Adipocyte (in vitro differentiated cells): ENCODE data around the gene DGCR8.

Source experiments
- DNase-seq: peaks from one replicate; pipeline ENCODE4 v3.0.0-alpha.2; 2015; ENCODE audit warnings: low read depth
- H3K27me3 ChIP-seq: replicated peaks from 2 replicates; pipeline ENCODE4 v1.7.0; 2013; ENCODE audit warnings: mild to moderate bottlenecking, low read length, moderate library complexity; ENCODE audit not compliant: control insufficient read depth, insufficient read depth
- H3K36me3 ChIP-seq: 2 replicates; pipeline ENCODE4 v1.7.0; 2013; ENCODE audit warnings: low read length, mild to moderate bottlenecking, moderate library complexity; ENCODE audit not compliant: control insufficient read depth, insufficient read depth, severe bottlenecking
- H3K4me1 ChIP-seq: 2 replicates; pipeline ENCODE4 v1.7.0; 2013; ENCODE audit warnings: mild to moderate bottlenecking, low read length, moderate library complexity; ENCODE audit not compliant: control insufficient read depth, insufficient read depth
- H3K4me3 ChIP-seq: 2 replicates; pipeline ENCODE4 v1.7.0; 2013; ENCODE audit warnings: mild to moderate bottlenecking, low read length, moderate library complexity
- H3K9ac ChIP-seq: 2 replicates; pipeline ENCODE4 v1.7.0; 2013; ENCODE audit warnings: mild to moderate bottlenecking, low read length, moderate library complexity
- H3K9me3 ChIP-seq: 2 replicates; pipeline ENCODE4 v1.7.0; 2013; ENCODE audit warnings: mild to moderate bottlenecking, low read length, moderate library complexity; ENCODE audit not compliant: control insufficient read depth

DGCR8 gene

DNA sequence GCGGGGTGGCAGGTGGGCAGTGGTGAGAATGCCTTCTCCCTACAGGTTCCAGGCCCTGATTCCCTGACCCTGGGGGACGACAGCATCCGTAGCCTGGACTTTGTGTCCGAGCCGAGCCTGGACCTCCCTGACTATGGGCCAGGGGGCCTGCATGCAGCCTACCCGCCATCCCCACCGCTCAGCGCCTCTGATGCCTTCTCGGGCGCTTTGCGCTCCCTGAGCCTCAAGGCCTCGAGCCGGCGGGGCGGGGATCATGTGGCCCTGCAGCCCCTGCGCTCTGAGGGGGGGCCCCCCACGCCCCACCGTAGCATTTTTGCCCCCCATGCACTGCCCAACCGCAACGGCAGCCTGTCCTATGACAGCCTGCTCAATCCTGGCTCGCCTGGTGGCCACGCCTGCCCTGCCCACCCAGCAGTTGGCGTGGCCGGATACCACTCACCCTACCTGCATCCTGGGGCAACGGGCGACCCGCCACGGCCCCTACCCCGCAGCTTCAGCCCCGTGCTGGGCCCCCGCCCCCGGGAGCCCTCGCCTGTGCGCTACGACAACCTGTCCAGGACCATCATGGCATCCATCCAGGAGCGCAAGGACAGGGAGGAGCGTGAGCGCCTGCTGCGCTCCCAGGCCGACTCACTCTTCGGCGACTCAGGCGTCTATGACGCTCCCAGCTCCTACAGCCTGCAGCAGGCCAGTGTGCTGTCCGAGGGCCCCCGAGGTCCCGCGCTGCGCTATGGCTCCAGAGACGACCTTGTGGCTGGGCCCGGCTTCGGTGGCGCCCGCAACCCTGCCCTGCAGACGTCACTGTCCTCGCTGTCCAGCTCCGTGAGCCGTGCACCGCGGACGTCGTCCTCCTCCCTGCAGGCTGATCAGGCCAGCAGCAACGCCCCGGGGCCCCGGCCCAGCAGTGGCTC, 62.9 kb downstream of the DGCR8 start:
- Histone ChIP-seq H3K9me3 (no peaks in the 10 kb centered on the region), H3K27me3 (no peaks in the 10 kb centered on the region), H3K4me3 (no peak overlapping the region), H3K4me1 (peaks cover 18% of the 10 kb centered on the region), H3K36me3 (peaks cover 8% of the 10 kb centered on the region), H3K9ac (no peak overlapping the region)
- DNase-seq: no peak

GRCh38 chr22:20143883-20144665, 64.0 kb downstream of the DGCR8 start:
- Histone ChIP-seq H3K9ac (peak overlapping the region; percentile 25), H3K36me3 (peaks cover 8% of the 10 kb centered on the region), H3K4me1 (peaks cover 14% of the 10 kb centered on the region), H3K9me3 (no peaks in the 10 kb centered on the region), H3K27me3 (no peaks in the 10 kb centered on the region), H3K4me3 (no peak overlapping the region)
- no peak for DNase-seq

DNA sequence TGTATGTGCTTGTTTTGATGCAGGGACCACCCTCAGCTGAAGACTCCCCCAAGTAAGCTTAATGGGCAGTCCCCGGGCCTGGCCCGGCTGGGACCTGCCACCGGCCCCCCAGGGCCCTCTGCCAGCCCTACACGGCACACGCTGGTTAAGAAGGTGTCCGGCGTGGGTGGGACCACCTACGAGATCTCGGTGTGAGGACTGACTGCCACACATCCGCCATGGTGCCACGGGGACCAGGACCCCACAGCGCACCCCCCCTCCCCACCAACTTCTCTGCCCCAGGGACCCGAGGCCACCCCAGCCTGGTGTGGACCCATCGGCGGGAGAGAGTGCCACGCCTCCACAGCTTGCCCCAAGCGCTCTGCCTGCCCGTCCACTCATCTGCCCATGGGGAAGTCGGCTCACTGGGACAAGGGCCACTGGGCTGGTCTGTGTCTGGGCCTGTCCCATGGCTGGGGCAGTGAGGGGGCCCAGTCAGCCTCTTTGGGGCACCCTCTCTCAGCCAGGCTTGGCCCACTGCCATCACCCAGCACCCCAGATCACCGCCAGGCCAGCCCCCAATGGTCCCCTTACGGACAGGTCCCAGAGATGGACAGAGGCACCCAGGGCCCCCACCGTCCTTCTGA, 65.3 kb downstream of the DGCR8 start:
- Histone ChIP-seq H3K4me1 (peaks cover 14% of the 10 kb centered on the region), H3K9ac (no peak overlapping the region), H3K27me3 (no peaks in the 10 kb centered on the region), H3K9me3 (no peaks in the 10 kb centered on the region), H3K4me3 (no peak overlapping the region), H3K36me3 (peaks cover 3% of the 10 kb centered on the region)
- DNase-seq: no peak

DNA sequence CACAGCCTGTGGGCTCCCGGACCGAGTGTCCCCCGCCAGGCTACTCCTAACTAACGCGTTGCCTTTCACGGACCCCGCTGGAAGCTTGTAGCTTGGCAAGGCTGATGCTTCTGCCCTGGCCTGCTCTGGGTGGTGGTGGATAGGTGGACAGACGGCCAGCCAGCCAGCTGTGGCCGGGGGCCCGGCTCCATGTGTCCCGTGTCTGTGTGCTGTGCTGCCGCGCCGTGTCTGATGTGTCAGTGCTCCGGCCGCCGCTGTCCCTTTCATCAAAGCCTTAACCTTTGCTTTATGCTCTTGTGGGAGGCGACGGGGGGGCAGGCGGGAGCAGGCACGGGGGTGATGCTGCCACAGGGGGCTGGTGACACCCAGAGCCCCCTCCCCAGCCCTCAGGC, 65.8 kb downstream of the DGCR8 start:
- no peaks in the 10 kb centered on the region for H3K9me3 ChIP-seq
- DNase-seq: no peak
- no peak overlapping the region for H3K9ac ChIP-seq
- H3K36me3 ChIP-seq: peaks cover 3% of the 10 kb centered on the region
- no peaks in the 10 kb centered on the region for H3K27me3 ChIP-seq
- peaks cover 14% of the 10 kb centered on the region for H3K4me1 ChIP-seq
- no peak overlapping the region for H3K4me3 ChIP-seq

- Histone ChIP-seq H3K9me3 (no peaks in the 10 kb centered on the region), H3K4me3 (no peak overlapping the region)
- DNase-seq: no peak
Measured at GRCh38 chr22:20146777-20147176, 66.7 kb downstream of the DGCR8 start.

GRCh38 chr22:20147237-20147988, 67.4 kb downstream of the DGCR8 start:
- Histone ChIP-seq H3K4me3 (no peak overlapping the region), H3K4me1 (peaks cover 2% of the 10 kb centered on the region), H3K9me3 (no peaks in the 10 kb centered on the region), H3K9ac (no peak overlapping the region), H3K27me3 (no peaks in the 10 kb centered on the region), H3K36me3 (peaks cover 3% of the 10 kb centered on the region)
- DNase-seq: no peak

More at GRCh38 chr22:20146777-20147176, 66.7 kb downstream of the DGCR8 start:
- Histone ChIP-seq H3K36me3 (peaks cover 3% of the 10 kb centered on the region), H3K9ac (no peak overlapping the region), H3K27me3 (no peaks in the 10 kb centered on the region), H3K4me1 (peaks cover 8% of the 10 kb centered on the region)

DNA sequence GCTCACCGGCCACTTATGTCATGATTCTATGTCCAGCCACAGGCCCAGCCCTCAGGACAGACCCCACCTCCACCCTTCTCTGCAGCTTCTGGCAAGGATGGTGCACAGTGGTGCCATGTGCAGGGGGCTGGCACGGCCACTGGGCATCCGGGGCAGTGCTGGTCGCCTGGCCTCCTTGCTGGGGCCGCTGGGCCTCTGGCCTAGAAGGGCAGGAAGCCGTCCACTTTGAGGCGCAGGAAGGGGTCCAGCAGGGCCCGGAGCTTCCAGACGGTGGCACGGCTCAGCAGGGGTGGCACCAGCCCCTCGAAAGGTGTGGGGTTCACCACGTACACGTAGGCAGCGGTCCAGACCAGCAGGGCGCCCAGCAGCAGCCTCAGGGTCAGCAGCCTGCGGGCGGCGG, 68.4 kb downstream of the DGCR8 start:
- no peak for DNase-seq
- no peaks in the 10 kb centered on the region for H3K4me1 ChIP-seq
- no peak overlapping the region for H3K4me3 ChIP-seq
- H3K9me3 ChIP-seq: no peaks in the 10 kb centered on the region
- H3K27me3 ChIP-seq: no peaks in the 10 kb centered on the region
- peaks cover 3% of the 10 kb centered on the region for H3K36me3 ChIP-seq
- H3K9ac ChIP-seq: no peak overlapping the region

GRCh38 chr22:20149257-20150250, 69.5 kb downstream of the DGCR8 start:
- Histone ChIP-seq H3K27me3 (no peaks in the 10 kb centered on the region), H3K4me3 (no peak overlapping the region), H3K9ac (no peak overlapping the region), H3K4me1 (no peaks in the 10 kb centered on the region), H3K9me3 (no peaks in the 10 kb centered on the region), H3K36me3 (no peaks in the 10 kb centered on the region)
- DNase-seq: no peak

DNA sequence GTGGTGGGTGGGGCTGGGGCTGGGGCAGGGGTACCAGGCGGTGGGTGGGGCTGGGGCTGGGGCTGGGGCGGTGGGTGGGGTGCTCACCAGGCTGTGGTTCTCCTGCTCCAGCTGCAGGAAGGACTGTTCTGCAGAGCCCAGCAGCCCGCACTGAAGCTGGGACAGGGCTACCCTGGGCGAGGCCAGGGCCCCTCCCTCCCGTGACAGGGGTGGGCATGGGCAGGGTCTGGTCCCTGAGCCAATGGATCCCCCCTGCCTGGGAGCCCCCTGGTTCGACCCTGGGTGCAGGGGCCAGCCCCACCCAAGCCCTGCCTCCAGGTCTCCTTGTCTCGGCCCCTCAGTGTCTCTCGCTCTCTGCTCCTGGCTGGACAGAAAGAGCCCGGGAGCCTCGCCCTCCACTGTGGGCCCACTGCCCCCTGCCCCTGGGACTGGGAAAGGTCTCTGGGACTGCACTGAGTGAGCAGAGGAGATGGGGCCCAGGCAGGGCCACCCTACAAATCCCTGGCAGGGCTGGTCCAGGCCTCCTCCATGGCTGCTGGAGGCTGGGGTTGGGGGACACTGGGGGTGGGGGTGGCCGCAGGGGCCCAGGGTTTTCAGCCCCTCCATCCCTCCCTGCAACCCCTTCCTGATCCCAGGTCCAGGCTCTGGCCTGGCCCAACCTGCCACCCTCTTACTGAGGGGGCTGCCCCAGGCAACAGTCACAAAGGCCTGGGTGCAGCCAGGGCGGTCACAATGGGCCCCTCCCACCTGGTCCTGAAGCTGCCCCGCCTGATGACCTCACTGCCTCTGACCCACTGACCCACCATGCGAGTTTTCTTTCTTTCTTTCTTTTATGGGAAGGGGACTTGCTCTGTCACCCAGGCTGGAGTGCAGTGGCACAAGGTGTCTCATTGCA, 70.6 kb downstream of the DGCR8 start, which contains the start of gene CCDC188:
TSS of gene CCDC188 (minus strand) at position 675 of the 895 bp plus-strand sequence. CDS start at position 606, 69 bp downstream.
- Histone ChIP-seq H3K4me1 (no peaks in the 10 kb centered on the region), H3K9ac (no peak within 1 kb of the TSS), H3K4me3 (no peak within 1 kb of the TSS), H3K27me3 (no peaks in the 10 kb centered on the region), H3K9me3 (no peaks in the 10 kb centered on the region), H3K36me3 (no peaks in the 10 kb centered on the region)
- no peak for DNase-seq
